ENCODE data around the gene IL15. TPM values are rescaled to one million over a fixed set of nuclear protein-coding genes. Genes with fewer than 3 reads are reported as not detected.

Gene IL15
- total and polyA plus RNA-seq, 2 donors (not counting 1 experiment from before 2014, with no cell fraction given), result 10.0 to 14.9 TPM

DNA sequence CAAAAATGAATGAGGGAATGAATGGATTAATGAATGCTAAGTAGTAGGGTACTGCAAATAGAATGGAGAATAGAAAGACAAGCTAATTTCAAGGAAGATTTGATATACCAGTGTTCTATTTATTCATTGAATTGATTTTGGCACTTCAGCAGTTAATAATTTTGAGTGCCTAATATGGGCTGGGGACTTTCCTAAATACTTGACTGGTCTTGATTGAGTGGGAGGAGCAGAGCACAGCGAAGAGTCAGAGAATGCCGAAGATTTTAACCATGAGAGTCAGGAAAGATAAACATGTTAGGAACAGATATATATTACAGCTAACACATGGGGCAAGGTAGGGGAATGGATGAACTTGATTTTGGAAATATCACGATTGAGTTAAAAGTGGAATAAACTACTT is 10.6 kb downstream of the IL15 start:
- no peaks in the 10 kb centered on the region for H3K9me3 ChIP-seq (ENCODE audit: control insufficient read depth, insufficient read depth, low read depth, low read length)
- no peak overlapping the region for H3K9ac ChIP-seq (ENCODE audit: insufficient read depth, low read length)
- no peak overlapping the region for H3K27ac ChIP-seq (ENCODE audit: insufficient read depth, low read length)
- TF ChIP-seq CTCF (conservative IDR thresholded peaks at IDR 0.05 in 1 of 2, IDR thresholded peaks at IDR 0.05 in 1 of 2; ENCODE audit: low read depth in 1 of 2, low read length in 2 of 2) (no peak), EZH2 (IDR thresholded peaks at IDR 0.05; ENCODE audit: low read length, missing control alignments) (no peak)
- no peak overlapping the region for H2AFZ ChIP-seq (ENCODE audit: low read length)
- no peaks in the 10 kb centered on the region for H3K36me3 ChIP-seq (ENCODE audit: control insufficient read depth, insufficient read depth, low read length)
- H3K4me3 ChIP-seq (replicated peaks in 1 of 4; ENCODE audit: control extremely low read depth in 1 of 4, insufficient read depth in 1 of 4, low read depth in 3 of 4, low read length in 4 of 4), result no peak overlapping the region
- peaks cover 20% of the 10 kb centered on the region for H3K4me1 ChIP-seq (ENCODE audit: control insufficient read depth, extremely low read depth, insufficient read depth, low read length)
- peak in 1 of 2 donors; percentile 72 for DNase-seq (ENCODE audit: low read depth in 2 of 2)
- H3K79me2 ChIP-seq (ENCODE audit: control insufficient read depth, insufficient read depth, low read length), result peaks cover 6% of the 10 kb centered on the region
- H3K4me2 ChIP-seq (ENCODE audit: extremely low read depth, insufficient read depth, low read length), result no peak overlapping the region
- H3K27me3 ChIP-seq (ENCODE audit: control insufficient read depth, insufficient read depth, low read length), result no peaks in the 10 kb centered on the region
- no peaks in the 10 kb centered on the region for H4K20me1 ChIP-seq (ENCODE audit: control insufficient read depth, extremely low read depth, insufficient read depth, low read length)

DNA sequence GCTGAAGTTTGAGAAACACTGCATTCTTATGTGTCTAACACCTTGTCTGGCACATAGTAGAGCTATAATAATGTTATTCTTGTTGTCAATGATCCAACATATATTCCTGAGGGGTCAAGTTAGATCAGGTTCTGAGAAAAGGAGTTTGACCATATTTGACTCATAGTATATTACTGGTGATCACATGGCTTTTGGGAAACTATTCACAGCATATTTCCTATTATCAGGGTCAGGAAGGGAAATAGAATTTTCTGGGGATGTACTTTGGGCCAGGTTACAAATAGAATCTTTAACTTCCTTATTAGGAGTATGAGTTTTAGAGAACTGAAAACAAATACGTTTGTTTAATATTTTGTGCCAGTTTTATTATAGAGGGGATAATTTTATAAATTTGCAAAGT is 11.6 kb downstream of the IL15 start:
- H2AFZ ChIP-seq (ENCODE audit: low read length), result no peak overlapping the region
- no peak overlapping the region for H3K27ac ChIP-seq (ENCODE audit: insufficient read depth, low read length)
- DNase-seq (ENCODE audit: low read depth in 2 of 2), result no peak
- no peak overlapping the region for H3K4me3 ChIP-seq (replicated peaks in 1 of 4; ENCODE audit: control extremely low read depth in 1 of 4, insufficient read depth in 1 of 4, low read depth in 3 of 4, low read length in 4 of 4)
- H3K4me1 ChIP-seq (ENCODE audit: control insufficient read depth, extremely low read depth, insufficient read depth, low read length), result peaks cover 18% of the 10 kb centered on the region
- no peaks in the 10 kb centered on the region for H3K36me3 ChIP-seq (ENCODE audit: control insufficient read depth, insufficient read depth, low read length)
- H3K27me3 ChIP-seq (ENCODE audit: control insufficient read depth, insufficient read depth, low read length), result no peaks in the 10 kb centered on the region
- H3K9me3 ChIP-seq (ENCODE audit: control insufficient read depth, insufficient read depth, low read depth, low read length), result no peaks in the 10 kb centered on the region
- H3K9ac ChIP-seq (ENCODE audit: insufficient read depth, low read length), result no peak overlapping the region
- H3K79me2 ChIP-seq (ENCODE audit: control insufficient read depth, insufficient read depth, low read length), result peaks cover 1% of the 10 kb centered on the region
- no peaks in the 10 kb centered on the region for H4K20me1 ChIP-seq (ENCODE audit: control insufficient read depth, extremely low read depth, insufficient read depth, low read length)
- no peak overlapping the region for H3K4me2 ChIP-seq (ENCODE audit: extremely low read depth, insufficient read depth, low read length)
- TF ChIP-seq EZH2 (IDR thresholded peaks at IDR 0.05; ENCODE audit: low read length, missing control alignments), result no peak
- no peak for TF ChIP-seq CTCF (conservative IDR thresholded peaks at IDR 0.05 in 1 of 2, IDR thresholded peaks at IDR 0.05 in 1 of 2; ENCODE audit: low read depth in 1 of 2, low read length in 2 of 2)

DNA sequence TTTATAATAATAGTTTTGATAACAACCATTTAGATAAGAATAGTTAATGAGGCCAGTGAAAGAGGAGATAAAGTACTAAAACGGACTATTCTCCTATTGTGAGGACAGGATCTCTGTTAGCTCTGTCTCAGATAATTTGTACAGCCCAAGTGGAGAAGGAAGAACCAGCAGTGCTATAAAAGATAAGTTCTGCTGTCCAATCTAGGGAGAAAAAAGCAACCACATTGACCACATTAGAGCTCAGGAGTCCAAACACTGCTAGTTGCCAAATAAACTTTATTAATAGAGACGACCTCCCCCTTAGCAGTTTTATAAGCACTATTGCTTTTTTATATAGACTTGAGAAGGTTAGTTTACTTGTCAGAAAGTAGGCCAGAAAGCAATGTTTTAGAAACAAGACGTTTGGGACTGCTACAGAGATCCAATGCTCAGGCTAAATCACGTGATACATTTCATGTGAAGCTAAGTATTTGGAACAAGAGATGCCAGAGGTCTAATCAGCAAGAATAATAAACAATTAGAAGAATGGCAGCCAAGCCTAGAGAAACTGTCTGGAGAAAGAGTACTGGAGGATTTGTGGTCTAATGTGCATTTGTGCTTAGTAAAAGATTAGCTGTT is 15.9 kb downstream of the IL15 start:
- Histone ChIP-seq H3K36me3 (ENCODE audit: control insufficient read depth, insufficient read depth, low read length) (no peaks in the 10 kb centered on the region), H3K9ac (ENCODE audit: insufficient read depth, low read length) (no peak overlapping the region), H2AFZ (ENCODE audit: low read length) (no peak overlapping the region), H3K9me3 (ENCODE audit: control insufficient read depth, insufficient read depth, low read depth, low read length) (no peaks in the 10 kb centered on the region), H3K4me3 (replicated peaks in 1 of 4; ENCODE audit: control extremely low read depth in 1 of 4, insufficient read depth in 1 of 4, low read depth in 3 of 4, low read length in 4 of 4) (no peak overlapping the region), H3K4me1 (ENCODE audit: control insufficient read depth, extremely low read depth, insufficient read depth, low read length) (peaks cover 3% of the 10 kb centered on the region), H3K79me2 (ENCODE audit: control insufficient read depth, insufficient read depth, low read length) (no peaks in the 10 kb centered on the region), H3K4me2 (ENCODE audit: extremely low read depth, insufficient read depth, low read length) (peak overlapping the region; percentile 19), H4K20me1 (ENCODE audit: control insufficient read depth, extremely low read depth, insufficient read depth, low read length) (no peaks in the 10 kb centered on the region), H3K27ac (ENCODE audit: insufficient read depth, low read length) (no peak overlapping the region), H3K27me3 (ENCODE audit: control insufficient read depth, insufficient read depth, low read length) (no peaks in the 10 kb centered on the region)
- no peak for TF ChIP-seq EZH2 (IDR thresholded peaks at IDR 0.05; ENCODE audit: low read length, missing control alignments)
- no peak for TF ChIP-seq CTCF (conservative IDR thresholded peaks at IDR 0.05 in 1 of 2, IDR thresholded peaks at IDR 0.05 in 1 of 2; ENCODE audit: low read depth in 1 of 2, low read length in 2 of 2)
- DNase-seq (ENCODE audit: low read depth in 2 of 2), result peak; percentile 93 to 96

All from fibroblast of lung (primary cell).